ENCODE measurements around the gene SYNJ2. TPM values are rescaled to one million over a fixed set of nuclear protein-coding genes. Genes with fewer than 3 reads are reported as not detected.

SYNJ2 gene
- total RNA-seq, 1 experiment from 2014 or later: 24.5 TPM

GRCh38 chr6:158111987-158112386 is 130.3 kb downstream of the SYNJ2 start:
- no peaks in the 10 kb centered on the region for H3K4me1 ChIP-seq (ENCODE audit: insufficient read depth, low read length)
- no peak overlapping the region for H2BK20ac ChIP-seq (ENCODE audit: low read depth, low read length, poor library complexity, severe bottlenecking)
- H2BK12ac ChIP-seq (ENCODE audit: insufficient read length, low read depth, low read length): no peak overlapping the region
- H3K27me3 Mint-ChIP-seq (ENCODE audit: low read depth): no peaks in the 10 kb centered on the region
- WGBS (ENCODE audit: extremely low coverage, insufficient read length, low lambda C conversion rate): no CpG with 5 or more reads among the region's 5 CpGs
- no peak for DNase-seq
- H3K27ac ChIP-seq (ENCODE audit: insufficient read length, low read depth, low read length): no peak overlapping the region
- no peak overlapping the region for H4K8ac ChIP-seq (replicated peaks; ENCODE audit: insufficient read length, low read depth, low read length)
- H3K9ac ChIP-seq (ENCODE audit: extremely low read depth, insufficient read length, low read length): no peak overlapping the region
- H2BK15ac ChIP-seq (ENCODE audit: low read depth, low read length): no peak overlapping the region
- TF ChIP-seq, protein P1, sequence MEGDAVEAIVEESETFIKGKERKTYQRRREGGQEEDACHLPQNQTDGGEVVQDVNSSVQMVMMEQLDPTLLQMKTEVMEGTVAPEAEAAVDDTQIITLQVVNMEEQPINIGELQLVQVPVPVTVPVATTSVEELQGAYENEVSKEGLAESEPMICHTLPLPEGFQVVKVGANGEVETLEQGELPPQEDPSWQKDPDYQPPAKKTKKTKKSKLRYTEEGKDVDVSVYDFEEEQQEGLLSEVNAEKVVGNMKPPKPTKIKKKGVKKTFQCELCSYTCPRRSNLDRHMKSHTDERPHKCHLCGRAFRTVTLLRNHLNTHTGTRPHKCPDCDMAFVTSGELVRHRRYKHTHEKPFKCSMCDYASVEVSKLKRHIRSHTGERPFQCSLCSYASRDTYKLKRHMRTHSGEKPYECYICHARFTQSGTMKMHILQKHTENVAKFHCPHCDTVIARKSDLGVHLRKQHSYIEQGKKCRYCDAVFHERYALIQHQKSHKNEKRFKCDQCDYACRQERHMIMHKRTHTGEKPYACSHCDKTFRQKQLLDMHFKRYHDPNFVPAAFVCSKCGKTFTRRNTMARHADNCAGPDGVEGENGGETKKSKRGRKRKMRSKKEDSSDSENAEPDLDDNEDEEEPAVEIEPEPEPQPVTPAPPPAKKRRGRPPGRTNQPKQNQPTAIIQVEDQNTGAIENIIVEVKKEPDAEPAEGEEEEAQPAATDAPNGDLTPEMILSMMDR (conservative IDR thresholded peaks at IDR 0.05): no peak
- H3K27me3 ChIP-seq (ENCODE audit: insufficient read depth, low read length): no peaks in the 10 kb centered on the region; the same call in 1 of the 2 replicates
- no peak overlapping the region for H3K56ac ChIP-seq (ENCODE audit: insufficient read length, low read depth, low read length)
- H2BK5ac ChIP-seq (ENCODE audit: insufficient read length, low read length): no peak overlapping the region
- H3K23ac ChIP-seq (ENCODE audit: insufficient read length, low read depth, low read length): no peak overlapping the region
- H3K9me3 ChIP-seq (ENCODE audit: control insufficient read depth, low read depth, low read length): no peaks in the 10 kb centered on the region
- H3K27ac Mint-ChIP-seq: no peak overlapping the region
- H3K23me2 ChIP-seq (ENCODE audit: insufficient read length, low read depth, low read length, poor library complexity, severe bottlenecking): no peaks in the 10 kb centered on the region
- H2AK5ac ChIP-seq (ENCODE audit: insufficient read length, low read length): no peak overlapping the region
- H2BK120ac ChIP-seq (ENCODE audit: low read depth, low read length, poor library complexity, severe bottlenecking): no peak overlapping the region
- peaks cover 4 to 19% (median 13%) of the 10 kb centered on the region in 3 experiments; a peak in 5 of 7 replicates for H3K36me3 Mint-ChIP-seq (ENCODE audit: insufficient read depth in 1 of 3, low read depth in 3 of 3)
- no peak overlapping the region for H4K5ac ChIP-seq (ENCODE audit: insufficient read length, low read depth, low read length)
- no peak overlapping the region for H2AFZ ChIP-seq (ENCODE audit: low read length)
- H4K91ac ChIP-seq (ENCODE audit: insufficient read length, low read depth, low read length): no peak overlapping the region
- H4K20me1 ChIP-seq (ENCODE audit: control insufficient read depth, insufficient read depth, insufficient read length): no peaks in the 10 kb centered on the region
- H3K79me1 ChIP-seq (ENCODE audit: insufficient read depth, low read depth, low read length, poor library complexity, severe bottlenecking): no peaks in the 10 kb centered on the region
- no peaks in the 10 kb centered on the region for H3K79me2 ChIP-seq (ENCODE audit: insufficient read depth, low read length)
- H3K4me2 ChIP-seq (ENCODE audit: insufficient read depth, insufficient read length, low read length): no peak overlapping the region
- no peak overlapping the region for H3K18ac ChIP-seq (ENCODE audit: insufficient read length, low read depth, low read length)
- H3K4me3 Mint-ChIP-seq: no peak overlapping the region
- H3K14ac ChIP-seq (ENCODE audit: insufficient read depth, low read length): no peak overlapping the region
- H3K9me3 Mint-ChIP-seq: no peaks in the 10 kb centered on the region
- H3K4ac ChIP-seq (ENCODE audit: low read depth, low read length): no peak overlapping the region
- no peaks in the 10 kb centered on the region for H3K4me1 Mint-ChIP-seq
- H3T11ph ChIP-seq (ENCODE audit: low read length): no peak overlapping the region
